Activated T-cell treated with anti-CD3 and anti-CD28 coated beads for 24 hours (primary cell): ENCODE results near the gene B3GAT2.

Experiments
- DNase-seq: peaks from one replicate; pipeline ENCODE4 v3.0.0-alpha.2; 2020; ENCODE audit warnings: low read depth

Gene B3GAT2

DNA sequence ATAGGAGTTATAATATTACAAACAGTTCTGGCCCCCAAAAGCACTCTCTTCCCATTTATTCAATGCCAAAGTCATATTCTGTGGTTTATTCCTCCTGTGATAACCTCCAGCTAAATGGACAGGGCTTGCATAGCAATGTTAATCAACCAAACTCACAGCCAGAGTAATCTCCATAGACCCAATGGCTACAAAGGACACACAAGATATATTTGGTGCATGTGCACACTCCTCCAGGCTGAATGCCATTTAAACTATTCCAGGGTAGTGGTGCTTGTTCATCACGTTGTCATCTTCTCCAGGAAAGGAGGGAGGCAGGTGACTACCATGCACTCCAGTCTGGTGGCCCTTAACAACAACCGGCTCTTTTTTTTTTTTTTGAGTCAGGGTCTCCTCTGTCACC, 56.8 kb downstream of the B3GAT2 start:
- no peak for DNase-seq

DNA sequence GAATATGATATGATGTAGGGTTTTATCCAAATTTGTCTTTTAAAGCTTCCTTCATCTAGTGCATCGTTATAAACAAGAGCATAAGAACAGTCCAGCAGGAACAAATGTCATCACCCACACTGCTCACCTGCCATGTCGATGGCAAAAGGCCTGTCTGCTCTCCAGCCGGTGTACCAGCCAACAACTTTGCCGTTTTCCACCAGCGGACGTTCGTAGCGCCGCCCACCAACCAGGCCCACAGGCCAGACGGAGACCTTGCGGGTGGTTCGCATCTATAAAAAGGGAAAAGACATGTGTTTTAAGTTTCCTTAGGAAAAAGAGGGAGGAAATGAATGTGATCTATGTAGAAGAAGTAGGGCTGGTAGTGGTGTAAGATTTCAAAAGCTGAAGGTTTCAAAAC, 62.9 kb downstream of the B3GAT2 start:
- DNase-seq = no peak

DNA sequence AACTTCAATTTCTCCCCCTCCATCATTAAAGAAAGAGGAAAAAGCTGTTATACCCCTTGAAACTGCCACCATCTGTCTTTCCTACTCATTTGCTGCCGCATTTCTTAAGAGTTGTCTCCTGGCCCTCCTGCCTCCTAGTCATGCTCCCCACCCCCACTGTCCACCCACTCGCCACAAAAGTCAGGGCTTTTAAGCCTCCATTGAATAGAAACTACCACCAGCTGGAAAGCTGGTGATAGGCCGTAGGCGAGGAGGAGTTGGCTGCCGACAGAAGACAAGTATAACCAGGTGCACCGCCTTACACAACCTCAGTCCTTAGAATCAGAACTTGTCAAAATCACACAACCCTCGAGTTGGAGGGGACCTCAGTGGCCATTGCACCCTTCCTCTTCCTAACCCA, 67.6 kb downstream of the B3GAT2 start:
- DNase-seq = no peak

DNA sequence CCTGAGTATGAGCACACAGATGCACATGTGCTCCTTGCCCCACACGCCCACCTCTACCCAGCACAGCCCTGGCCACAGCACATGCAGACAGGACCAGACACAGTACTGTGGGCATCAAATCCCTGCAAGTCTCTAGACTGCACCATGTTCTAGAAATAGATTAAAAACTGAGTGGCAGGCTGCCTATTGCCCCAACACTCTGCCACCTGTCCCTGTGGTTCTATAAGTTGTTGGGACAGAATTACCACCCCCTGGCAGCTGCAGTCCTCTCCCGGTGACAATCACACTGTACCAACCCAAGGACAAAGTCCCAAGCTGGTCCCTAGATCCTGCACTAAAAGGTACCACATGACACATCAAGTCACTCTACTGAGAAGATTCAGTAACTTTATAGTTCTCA, 70.2 kb downstream of the B3GAT2 start:
- no peak for DNase-seq

DNA sequence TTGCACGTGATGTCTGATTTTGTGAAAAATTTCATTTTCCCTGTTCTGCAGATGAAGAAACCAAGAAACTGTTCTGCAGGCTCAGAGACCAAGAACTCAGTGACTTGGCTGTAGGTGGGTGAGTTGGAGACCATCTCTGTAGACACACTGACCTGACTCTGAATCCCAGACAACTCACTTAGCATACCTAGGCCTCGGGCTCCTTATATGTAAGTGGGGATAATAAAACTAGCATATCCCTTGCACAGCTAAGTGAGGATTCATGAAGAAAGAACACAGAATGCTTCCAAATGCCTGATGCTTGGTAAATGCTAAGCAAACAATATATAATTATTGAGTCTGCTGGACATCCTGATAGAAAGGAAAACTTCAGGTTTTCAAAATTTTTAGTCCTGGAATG, 70.8 kb downstream of the B3GAT2 start:
- DNase-seq = no peak

DNA sequence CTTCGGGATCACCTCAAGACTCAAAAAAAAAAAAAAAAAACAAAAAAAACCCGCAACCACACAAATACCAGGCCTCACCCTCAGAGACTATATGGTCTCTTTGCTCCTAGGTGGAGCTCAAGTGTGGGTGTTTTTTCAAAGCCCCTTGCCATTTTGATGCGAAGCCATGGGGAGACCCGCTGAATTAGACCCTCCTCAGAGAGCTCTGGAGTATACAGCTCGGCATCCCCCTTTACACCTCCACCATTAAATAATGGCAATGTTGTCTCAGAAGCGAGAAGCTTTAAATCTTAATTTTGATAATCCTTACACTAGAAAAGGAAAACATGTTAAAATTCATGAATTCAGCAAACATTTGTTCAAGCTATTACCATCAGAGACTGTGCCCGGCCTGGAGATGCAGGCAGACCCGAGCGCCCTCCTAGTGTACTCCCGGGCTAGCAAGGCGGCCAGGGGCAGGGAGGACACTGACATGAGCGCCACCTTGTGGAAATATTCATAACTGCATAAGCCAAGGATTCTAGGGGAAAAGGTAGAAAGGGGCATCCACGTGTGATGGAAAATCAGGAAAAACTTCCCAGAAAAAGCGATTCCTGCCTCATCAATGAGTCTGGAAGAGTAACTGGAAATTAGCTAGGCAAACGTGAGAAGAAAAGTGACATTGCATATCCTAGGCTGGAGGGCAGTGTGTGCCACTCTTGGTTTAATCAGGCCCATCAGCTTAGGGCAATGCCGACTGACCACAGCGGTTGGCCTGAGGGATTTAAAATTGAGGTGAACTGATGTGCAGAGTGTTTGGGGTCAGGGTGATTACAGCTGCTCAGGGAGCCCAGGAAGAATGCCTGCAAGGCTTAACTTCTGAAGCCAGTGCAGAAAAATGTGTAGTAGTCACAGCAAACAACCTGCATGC, 72.5 kb downstream of the B3GAT2 start:
- DNase-seq = peak; percentile 39

DNA sequence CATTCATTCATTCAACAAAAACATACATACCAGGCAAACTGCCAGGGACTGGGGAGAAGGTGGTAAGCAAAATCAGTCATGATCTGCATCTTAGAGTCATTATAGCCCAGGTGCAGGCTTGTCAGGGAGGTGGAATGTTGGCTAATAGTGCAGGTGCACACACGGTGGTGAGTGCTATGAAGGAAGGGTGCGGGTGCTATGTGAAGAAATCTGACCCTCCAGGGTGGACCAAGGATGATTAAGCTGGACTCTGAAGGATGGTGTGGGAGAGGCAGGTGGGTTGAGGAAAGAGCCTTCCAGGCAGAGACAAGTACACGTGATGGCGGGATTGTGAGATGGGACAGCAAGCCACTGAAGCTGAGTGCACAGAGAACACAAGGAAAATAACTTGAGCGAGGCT, 77.4 kb downstream of the B3GAT2 start:
- no peak for DNase-seq

DNA sequence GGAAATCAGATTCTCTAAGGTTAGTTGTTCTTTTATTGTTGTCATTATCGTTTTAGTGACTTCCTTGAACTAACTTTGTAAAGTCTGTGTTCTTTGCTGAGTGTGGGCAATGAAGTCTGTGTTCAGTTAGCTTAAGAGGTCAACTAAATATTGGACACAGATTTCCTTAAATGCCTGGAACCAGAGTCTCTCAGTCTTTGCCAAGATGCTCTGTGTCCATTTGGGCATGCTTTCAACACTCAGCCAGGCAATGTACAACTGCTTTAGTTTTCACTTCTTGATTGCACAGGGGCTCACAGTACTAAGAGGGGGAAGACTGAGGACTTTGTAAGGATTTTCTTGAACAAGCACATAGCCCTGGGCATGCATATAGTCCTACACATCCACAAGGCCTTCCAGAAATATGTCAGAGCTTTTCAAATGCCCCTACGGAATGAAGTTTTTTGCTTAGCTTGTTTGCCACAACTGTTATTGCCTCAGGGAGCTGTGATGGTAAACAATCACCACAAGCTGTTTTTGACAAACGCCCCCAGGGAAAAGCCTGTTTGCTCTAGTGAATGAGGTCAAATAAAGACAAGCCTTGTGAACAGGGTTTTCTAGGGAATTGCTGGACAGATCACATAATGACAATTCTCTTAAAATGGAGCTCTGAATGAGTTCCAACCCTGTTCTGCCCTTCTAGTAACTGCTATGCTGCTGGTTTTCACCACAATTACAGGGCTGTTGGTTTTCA, 82.5 kb downstream of the B3GAT2 start:
- DNase-seq = no peak

DNA sequence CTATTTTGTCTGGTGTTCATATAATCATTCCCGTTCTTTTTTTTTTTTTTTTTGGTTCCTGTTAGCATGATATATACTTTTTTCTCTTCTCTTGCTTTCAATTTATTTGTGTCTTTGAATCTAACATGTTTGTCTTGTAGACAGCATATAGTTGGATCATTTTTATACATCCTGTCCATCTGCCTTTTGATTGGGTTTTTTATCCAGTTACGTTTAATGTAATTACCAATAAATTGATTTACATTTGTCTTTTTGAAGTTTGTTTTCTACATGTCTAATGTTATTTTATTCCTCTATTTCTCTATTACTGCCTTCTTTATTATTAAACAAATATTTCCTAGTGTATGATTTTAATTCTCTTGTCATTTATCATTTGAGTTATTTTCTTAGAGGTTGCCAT, 84.4 kb downstream of the B3GAT2 start:
- DNase-seq = no peak

DNA sequence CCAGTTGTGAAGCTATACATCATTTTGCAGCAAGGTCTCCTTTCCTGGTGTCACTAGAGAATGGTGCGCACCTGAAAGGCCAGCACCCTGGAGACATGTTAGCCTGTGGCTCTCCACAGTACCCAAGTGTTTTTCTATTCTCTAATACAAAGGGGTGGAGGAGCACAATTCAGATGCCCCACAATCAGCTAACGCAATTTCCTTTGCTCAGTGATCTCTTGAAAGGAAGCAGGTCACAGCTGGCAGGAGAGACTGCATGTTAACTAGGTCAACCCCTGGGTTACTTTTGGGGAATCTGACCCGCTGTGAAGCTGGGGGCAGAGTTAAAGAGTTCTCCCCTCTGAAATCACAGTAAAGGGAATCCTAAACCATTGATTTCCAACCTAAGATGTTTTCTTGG, 92.5 kb downstream of the B3GAT2 start:
- no peak for DNase-seq

DNA sequence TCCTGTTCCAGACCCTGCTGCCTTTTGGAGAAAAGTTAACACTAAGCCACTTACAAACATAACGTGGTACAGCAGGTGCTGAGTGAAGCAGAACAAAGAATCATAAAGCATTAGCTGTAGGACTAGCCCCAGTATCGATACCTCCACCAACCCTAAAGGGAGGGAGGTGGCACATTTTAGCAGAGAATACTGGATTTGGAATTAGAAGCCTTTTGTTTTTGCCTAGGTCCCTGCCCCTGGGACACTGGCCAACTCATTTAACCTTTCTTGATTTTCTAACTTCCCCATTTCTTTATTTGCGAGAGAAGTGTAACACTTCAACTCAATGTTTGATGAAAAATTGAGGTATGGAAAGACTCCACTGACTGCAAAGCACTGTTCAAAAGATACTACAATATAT, 93.5 kb downstream of the B3GAT2 start:
- DNase-seq = no peak

DNA sequence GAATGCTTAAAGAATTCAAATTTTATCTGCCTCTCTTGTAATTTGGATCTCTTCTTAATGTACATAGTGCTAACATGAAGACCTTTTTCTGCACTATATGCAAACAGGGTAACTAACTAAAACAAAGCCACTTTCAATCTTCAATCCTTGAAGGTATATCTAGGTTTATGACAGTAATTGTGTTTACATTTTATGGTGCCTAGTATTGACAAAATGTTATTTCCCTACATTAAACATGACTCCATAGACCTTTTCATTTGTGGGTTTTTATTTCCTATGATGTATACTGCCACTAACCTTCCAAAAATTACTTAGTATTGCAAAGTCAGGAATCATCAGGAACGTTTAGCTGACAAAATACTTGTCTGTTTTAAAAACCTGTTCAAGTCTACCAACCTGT, 95.9 kb downstream of the B3GAT2 start:
- DNase-seq = no peak

DNA sequence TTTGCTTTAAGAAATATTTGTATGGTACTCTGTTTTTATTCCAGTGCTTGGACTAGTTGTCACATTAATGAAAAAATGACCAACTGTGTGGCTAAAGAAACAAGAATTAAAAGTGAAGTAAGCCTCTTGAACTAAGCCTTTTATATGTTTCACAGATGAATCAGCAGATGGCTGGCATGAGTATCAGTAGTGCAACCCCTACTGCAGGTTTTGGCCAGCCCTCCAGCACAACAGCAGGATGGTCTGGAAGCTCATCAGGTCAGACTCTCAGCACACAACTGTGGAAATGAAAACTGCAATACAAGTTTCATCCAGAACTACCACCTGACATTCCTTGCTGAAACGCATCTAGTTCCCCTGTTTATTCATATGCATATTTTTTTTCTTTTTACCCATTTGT, 96.8 kb downstream of the B3GAT2 start:
- no peak for DNase-seq

DNA sequence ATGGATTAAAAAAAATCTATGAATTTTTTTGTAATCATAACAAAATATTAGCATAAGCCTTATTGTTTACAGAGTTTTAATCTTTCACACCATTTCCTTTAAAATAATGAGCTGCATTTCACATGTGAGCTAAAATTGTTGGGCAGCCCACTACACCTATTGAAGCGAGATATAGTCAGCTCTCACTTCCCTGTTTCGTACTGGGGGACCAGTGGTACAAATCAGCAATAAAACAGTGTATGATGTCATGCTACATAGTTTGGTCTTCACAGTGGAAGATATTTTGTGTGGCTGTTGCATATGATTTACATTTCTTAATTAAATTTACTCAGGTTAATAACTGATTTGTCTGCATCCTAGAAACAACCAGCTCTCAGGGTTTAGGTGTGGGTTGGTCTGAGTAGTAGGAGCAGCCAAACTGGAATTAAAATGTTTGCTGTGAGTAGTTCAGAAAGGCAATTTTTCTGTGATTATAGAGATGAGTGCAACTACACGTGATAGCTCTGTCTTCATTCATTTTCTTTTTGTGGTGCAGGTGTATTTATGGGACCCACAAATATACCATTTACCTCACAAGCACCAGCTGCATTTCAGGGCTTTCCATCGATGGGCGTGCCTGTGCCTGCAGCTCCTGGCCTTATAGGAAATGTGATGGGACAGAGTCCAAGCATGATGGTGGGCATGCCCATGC, 99.3 kb downstream of the B3GAT2 start:
- DNase-seq = no peak

DNA sequence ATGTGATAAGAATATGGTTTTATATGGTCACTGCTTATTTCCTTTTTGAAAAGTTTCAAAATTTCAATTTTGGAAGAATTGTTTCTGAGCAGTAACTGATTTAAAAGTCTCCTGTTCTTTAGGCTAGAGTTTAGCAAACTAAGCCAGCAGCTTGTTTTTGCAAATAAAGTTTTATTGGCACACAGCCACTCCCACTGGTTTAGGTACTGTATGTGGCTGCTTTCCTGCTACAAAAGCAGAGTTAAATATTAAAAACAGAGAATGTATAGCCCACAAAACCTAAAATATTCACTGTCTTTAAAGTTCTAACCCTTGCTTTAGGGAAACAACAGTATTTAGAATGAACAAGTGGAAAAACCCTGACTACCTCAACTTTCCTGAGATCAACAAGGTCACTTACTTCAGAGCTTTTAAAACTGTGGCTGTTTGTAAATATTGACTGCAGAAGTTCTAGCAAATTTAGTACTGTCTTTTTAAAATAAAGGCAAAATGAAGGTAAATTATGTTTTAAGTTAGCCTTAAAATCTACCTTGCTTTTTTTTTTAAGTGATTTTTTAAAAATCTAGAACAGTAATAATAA, 104.1 kb downstream of the B3GAT2 start:
- no peak for DNase-seq

DNA sequence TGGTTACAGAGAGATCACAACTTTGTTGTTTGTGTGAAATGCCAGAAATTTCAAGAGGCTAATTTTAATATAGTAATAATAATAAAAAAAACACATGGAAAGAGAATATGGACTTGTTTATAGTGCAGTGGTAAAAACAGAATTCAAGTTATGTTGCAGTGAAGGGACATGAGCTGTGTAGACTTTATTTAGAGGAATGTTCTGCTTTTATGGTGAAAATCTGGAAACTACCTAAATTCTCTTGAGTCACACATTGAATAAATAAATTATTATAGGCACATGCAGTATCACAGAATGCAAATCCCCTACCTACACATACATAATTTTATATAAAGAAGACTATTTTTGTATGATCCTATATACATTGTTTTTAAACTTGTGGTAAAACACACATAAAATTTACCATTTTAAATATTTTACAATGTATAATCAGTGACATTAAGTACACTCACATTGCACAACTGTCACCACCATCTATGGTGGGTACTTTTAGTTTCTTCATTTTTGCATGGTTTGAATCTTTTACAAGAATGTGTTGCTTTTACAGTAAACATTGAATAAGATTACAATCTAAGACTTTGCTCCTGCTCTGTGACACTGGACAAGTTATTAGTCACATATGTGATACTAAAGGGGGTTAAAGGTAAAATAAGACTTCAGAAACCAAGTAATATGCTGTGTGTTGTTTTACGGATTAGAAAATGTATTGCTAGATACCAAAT, 107.4 kb downstream of the B3GAT2 start:
- no peak for DNase-seq

DNA sequence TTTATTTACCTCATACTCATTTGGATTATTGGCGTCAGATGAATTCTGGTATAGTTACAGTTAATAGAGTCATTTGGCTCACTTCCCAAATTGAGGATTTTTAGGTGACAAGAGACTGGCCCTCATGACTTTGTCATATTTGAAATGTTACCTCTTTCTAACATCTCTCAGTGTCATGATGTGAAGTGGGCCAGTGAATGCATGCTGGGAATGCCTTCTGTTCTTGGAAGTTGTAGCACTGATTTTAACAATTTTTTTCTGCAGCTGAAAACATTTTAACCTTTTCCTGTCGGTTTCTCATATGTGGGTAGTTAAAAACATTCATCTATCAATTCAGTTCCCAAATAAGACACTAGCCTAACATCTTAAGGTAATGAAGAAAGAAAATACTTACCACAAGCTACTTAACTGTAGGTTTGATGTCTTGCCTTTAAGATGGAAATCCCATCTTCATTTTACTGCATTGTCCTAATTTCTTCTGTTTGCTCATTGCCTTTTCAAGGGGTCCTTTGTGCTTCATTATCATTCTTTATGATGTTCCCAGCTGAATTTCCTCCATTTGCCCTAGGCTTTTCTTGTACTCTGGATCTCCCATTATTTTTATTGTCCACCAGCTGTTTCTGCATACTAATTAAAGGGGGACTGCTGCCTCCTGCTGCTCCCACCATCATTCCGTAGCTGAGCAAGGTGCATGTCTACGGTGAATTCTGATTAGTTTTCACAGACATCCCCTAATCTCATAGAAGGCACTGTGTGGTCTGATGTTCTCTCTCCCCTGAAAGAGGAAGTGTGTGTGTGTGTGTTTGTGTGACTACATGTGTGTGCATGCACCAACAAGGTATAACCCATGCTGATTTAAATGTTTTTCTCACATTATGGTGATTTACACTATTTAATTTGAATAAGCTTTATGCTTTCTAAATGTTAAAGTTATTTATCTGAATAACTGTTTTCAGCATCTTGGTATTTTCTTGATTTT, 109.5 kb downstream of the B3GAT2 start:
- DNase-seq = no peak

DNA sequence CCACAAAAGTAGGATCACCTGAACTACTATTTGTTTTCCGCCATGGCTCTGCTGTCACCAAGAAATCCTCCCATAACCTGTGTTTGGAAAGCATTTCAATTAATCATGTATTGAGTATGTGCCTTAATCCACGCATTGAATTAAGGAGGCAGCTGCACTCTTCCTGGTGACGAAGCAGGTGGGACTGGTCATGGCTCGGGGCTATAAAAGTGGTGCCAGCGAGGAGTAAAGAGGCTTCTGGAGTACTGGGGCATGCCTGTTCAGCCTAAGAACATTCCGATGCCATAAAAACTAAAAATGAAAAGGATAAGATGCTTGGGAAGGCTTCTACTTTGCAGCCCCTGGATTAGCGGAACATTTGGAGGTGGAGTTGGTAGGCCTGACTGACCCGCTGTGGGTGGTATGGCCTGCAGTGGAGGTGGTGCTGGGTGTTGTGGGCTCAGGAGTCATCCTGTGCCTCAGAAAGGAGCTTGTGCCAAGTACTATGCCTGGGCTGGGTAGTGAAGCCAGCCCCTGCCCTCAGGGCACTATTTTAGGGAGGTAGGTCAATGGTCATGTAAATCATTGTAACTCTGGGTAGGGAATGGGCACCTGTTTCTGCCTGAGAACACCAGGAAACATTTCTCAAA, 110.5 kb downstream of the B3GAT2 start:
- DNase-seq = no peak

DNA sequence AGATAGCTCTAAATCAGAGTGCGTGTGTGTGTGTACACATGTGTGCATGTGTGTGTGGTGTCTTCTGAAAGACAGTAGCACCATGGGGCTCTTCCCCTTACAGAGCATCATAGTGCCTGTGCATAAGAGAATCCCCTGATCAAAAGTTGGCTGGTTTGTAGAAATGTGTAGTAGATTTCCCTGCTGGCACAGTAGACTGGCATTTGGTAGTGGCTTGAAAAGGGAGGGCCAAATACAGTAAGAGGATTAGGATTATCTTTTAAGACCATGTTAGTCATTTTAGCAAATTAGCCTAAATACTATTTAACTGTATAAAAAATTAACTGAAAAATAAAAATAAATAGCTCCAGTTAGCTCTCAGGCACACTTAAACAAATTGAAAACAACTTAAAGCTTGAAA, 112.6 kb downstream of the B3GAT2 start:
- no peak for DNase-seq

DNA sequence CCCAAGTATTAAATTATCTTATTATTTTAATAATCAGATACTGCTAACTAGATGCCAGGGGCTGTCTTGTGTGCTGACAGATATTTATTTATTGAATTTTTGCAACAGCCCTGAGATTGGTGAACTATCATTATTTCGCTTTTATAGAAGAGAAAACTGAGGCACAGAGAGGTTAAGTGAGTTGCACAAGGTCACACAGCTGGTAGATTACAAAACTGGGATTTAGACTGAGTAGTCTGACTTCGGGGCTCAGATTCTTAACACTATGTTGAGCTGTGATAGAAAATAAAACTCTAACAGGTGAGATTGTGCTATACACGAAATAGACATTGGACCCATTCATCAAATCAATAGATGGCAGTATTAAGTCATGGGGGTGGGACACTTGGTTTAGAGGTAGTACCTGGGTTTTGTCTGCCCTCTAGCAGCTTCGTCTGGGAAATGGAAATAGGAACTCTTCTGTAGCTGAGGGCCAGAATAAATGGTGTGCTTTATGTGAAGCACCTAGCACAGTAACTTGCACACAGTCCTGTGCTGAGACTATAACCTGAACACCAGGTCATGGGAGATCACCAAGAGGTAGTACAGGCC, 113.4 kb downstream of the B3GAT2 start:
- DNase-seq = no peak
